AG10803 (cell line): ENCODE results near the gene PCNX3.
"Not testable (repeated sequence)": the region's sequence is repeated elsewhere in the genome, so short reads cannot be mapped to it uniquely, and the experiment has no call there.

Experiments used
- DNase-seq: peaks from one replicate; pipeline ENCODE4 v3.0.0; 2010; ENCODE audit warnings: low read depth
- H3K4me3 ChIP-seq: 2 replicates; pipeline ENCODE4 v1.5.1; 2011; ENCODE audit warnings: mild to moderate bottlenecking, low read length, control low read depth
- TF ChIP-seq, protein P1 (sequence below): conservative IDR thresholded peaks from 2 replicates; pipeline ENCODE4 v1.5.1; 2011; ENCODE audit warnings: mild to moderate bottlenecking, low read length, control low read depth, inconsistent platforms

PCNX3 gene

DNA sequence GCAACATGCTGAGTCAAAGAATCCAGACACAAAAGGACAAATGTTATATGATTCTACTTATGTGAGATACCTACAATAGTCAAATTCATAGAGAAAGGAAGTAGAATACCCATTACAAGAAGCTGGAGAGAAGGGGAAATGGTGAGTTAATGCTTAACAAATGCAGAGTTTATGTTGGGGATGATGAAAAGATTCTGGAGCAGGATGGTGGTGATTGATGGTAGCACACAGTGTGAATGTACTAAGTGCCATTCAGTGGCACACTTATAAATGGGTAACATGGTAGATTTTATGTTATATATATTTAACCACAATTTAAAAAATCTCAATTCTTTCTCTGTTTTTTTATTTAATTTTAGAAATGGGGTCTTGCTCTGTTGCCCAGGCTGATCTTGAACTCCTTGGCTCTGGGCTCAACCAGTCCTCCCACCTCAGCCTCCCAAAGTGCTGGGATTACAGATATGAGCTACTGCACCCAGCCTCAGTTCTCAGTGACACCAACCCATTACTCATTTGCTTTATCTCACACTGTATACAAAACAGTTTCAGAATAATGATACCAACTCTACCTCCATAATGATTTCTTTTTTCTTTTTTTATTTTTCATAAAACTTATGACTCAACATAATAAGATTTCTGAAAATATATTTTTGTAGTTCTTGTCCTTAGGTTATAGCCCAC is 56.7 kb downstream of the PCNX3 start:
- DNase-seq = no peak
- no peak overlapping the region for H3K4me3 ChIP-seq
- TF ChIP-seq, protein P1, sequence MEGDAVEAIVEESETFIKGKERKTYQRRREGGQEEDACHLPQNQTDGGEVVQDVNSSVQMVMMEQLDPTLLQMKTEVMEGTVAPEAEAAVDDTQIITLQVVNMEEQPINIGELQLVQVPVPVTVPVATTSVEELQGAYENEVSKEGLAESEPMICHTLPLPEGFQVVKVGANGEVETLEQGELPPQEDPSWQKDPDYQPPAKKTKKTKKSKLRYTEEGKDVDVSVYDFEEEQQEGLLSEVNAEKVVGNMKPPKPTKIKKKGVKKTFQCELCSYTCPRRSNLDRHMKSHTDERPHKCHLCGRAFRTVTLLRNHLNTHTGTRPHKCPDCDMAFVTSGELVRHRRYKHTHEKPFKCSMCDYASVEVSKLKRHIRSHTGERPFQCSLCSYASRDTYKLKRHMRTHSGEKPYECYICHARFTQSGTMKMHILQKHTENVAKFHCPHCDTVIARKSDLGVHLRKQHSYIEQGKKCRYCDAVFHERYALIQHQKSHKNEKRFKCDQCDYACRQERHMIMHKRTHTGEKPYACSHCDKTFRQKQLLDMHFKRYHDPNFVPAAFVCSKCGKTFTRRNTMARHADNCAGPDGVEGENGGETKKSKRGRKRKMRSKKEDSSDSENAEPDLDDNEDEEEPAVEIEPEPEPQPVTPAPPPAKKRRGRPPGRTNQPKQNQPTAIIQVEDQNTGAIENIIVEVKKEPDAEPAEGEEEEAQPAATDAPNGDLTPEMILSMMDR = no peak

DNA sequence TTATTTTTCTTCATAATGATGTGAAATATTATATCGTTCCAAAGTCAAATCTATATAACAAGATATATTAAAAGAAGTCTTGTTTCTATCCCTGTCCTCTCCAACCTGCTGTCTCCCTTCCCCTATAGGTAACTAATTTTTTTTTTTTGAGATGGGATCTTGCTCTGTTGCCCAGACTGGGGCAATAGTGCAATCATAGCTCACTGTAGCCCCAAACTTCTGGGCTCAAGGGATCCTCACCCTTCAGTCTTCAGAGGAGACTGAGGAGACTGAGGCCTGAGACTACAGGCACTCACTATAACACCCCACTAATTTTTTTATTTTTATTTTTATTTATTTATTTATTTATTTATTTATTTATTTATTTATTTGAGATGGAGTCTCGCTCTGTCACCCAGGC is 57.4 kb downstream of the PCNX3 start:
- DNase-seq = no peak
- H3K4me3 ChIP-seq = no peak overlapping the region
- TF ChIP-seq, protein P1 = no peak

DNA sequence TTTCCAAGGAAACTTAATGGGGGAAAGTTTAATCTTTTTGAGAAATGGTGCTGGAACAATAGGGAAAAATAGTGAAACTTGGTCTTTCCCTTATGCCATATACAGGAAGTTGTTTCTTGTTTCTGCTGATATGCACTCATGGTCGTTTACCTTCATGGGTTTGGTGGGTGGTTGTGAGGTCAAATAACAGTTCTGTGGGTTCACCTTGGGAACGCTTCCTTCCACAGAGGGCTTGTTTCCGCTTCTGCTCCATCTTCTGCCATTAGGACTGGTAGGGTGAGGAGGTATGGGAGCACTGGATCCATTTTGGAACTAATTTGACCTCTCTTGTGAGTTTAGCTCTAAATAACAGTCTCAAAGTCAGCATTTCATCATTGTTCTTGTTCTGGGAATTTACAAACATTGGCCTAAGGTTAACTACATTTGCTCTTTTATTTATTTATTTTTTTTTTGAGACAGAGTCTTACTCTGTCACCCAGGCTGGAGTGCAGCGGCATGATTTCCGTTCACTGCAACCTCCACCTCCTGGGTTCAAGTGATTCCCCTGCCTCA is 64.7 kb downstream of the PCNX3 start:
- TF ChIP-seq, protein P1 = no peak
- H3K4me3 ChIP-seq = no peak overlapping the region
- DNase-seq = no peak

DNA sequence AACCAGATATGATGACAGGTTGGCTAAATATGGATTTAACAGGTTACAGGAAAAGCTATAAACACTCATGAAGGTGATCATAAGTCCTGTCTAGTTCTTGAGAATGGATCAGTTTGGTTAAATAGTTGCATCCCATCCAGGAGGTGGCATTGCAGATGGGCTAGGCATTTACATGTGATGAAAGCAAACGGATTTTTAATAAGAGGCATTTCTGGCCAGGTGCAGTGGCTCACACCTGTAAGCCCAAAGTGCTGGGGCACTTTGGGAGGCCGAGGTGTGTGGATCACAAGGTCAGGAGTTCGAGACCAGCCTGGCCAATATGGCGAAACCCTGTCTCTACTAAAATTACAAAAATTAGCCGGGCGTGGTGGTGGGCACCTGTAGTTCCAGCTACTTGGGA is 67.9 kb downstream of the PCNX3 start:
- not testable (repeated sequence) for DNase-seq, H3K4me3 ChIP-seq

DNA sequence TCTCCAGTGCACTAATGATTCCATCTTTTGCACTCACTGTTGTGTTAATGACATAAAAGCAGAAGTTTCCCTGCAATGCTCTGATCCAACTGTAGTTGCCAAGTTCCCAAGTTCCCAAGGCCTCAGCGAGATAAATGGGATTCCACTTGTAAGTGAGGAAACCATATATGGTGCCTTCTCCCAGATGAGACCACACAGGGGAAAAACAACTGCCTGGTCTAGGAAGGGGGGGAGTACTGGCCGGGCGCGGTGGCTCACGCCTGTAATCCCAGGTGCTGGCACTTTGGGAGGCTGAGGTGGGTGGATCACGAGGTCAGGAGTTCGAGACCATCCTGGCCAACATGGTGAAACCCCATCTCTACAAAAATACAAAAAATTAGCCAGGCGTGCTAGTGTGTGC is 70.4 kb downstream of the PCNX3 start:
- TF ChIP-seq, protein P1 = no peak
- no peak for DNase-seq
- H3K4me3 ChIP-seq = no peak overlapping the region
